GM19193 (cell line): ENCODE results near the gene RPS24.

Experiments
- POLR2A ChIP-seq: IDR thresholded peaks from 4 replicates; pipeline ENCODE4 v1.6.1; 2011; ENCODE audit not compliant: insufficient read depth, insufficient read length; ENCODE audit errors: extremely low read depth

RPS24 gene

DNA sequence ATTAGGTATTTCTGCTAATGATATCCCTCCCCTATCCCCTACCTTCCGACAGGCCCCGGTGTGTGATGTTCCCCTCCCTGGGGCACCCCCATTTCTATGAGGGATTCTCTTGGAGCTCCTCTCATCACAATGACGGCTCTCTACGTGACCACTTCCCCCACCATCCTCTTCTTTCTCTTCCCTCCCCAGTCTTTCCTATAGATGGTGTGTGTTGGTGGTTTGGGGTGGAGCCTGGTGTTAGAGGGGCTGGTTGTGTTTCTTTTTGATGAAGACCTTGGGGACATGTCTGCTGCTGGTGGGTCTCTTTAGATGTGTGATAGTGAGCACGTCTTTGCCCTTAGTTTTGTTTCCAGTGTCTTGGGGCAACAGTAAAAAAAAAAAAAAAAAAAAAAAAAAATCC is 28.6 kb downstream of the RPS24 start:
- TF ChIP-seq POLR2A = no peak

DNA sequence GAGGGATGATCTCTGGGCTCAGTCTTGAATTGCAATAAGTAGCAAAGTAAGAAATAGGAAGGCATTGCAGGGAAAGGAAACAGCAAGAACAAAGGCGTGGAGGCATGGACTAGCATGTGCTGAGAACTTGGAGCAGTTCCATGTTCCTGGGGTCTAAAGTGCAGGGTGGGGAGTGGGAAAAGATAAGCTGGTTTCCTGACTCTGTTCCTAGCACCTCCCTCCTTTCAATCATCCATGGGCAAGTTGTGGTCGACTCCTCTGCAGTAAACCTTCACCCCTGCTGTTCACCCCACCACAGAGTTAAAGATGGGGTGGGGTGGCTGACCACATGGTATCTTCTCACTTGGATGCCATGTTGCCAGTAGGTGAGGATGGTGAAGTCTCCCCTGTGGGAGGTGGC is 29.6 kb downstream of the RPS24 start:
- TF ChIP-seq POLR2A = no peak

DNA sequence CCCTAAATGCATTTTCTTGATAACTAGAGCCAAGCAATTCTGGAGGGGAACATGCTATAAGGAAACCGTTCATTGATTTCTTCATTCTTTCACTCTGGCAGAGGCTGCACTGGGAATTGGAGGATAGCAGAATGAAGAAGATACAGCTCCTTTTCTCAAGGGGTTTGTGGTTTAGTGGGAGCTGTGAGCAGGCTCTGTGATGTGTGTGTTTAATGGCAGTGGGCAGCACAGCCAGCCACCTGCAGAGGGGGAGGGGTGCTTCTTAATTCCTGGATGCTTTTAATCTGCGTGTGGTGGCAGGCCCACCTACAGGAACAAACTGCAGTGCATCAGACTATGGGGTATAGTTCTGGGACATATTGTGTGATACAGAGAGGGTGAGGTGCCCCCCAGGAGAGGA is 31.9 kb downstream of the RPS24 start:
- TF ChIP-seq POLR2A = no peak

DNA sequence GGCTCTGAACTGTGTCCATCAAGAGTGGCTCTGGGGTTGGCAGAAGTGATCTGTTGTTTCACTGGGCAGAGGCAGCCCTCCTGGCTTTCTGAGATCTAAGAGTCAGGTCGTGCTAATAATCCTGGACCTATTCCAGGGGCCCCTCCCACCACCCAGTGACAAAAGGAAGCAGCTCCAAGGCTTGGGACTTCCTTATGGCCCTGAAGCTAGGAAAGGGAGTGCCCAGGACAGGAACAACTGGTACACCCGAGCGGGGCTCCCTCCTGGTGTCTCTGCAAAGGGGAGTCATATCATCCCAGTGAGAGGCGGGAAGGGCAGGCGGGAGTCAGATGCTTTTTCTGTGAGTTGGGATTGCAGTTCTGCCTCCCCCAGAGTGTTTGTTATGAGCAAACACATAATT is 32.3 kb downstream of the RPS24 start:
- no peak for TF ChIP-seq POLR2A

GRCh38 chr10:78066728-78067430 is 33.2 kb downstream of the RPS24 start:
- TF ChIP-seq POLR2A = no peak

DNA sequence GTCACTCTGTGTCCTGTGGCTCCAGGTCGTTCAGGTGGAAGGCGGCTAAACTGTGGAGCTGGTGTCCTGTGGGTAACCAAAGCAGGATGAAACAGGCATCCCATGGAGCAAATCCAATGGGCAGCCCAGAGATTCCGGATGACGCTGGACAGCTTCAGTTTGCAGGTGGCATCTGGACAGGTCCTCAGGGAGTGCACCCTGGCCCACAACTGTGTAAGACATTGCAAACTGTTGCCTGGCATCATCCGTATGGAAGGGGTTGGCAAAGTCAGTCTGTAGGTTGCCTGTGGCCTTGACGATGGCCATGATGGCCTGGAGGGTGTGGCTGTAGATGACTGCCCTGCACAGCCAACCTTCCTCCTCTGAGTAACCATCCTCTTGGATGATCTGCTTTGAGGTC is 35.5 kb downstream of the RPS24 start:
- TF ChIP-seq POLR2A = no peak

GRCh38 chr10:78070726-78071125 is 37.1 kb downstream of the RPS24 start:
- TF ChIP-seq POLR2A = no peak

DNA sequence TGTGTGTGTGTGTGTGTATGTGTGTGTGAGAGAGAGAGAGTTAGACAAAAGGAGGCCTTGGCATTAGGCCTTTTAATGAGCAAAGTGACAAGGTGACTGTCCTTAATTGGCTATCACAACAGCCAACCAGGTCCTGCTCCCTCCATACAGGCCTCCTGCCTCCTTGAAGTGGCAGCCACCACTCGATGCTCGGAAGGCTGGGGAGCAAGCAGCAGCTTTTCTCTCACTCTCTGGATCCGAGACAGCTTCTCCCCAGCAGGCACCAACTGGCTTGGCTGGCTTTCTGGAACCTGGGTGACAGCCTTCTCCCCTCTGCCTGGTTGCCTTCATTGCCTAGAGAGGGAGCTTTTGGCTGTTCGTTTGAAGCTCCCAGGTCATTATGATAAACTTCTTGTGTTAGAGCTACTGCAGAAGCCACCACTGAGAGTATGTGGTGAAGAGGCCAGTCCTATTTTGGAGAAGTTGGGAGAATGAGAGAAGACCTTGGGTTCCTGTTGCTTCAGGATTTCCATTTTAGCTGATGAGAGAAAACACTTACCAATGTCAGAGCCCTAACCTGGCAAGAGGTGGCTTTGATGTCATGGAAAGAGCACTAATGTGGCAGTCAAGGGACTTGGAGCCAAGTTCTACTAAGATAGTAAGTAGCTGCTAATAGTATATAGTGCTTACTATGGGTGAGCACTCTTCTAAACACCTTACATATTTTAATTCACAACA is 37.6 kb downstream of the RPS24 start:
- TF ChIP-seq POLR2A = no peak

DNA sequence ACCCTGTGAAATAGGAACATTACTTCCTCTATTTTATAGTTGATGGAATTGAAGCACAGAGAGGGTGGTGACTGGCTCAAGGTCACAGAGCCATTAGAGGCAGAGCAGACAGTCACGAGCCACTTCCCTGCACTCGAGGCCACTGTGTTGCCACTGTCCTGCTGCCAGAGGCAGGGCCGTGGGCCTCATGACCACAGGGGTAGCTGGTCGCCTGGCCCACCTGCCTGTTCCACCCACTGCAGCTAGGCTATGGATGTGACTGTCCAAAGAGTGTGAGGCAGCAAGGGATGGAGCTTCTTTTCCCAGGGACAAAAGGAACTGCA is 38.2 kb downstream of the RPS24 start:
- TF ChIP-seq POLR2A = no peak

- no peak for TF ChIP-seq POLR2A
These were observed 38.8 kb downstream of the RPS24 start for GRCh38 chr10:78072504-78072903.

DNA sequence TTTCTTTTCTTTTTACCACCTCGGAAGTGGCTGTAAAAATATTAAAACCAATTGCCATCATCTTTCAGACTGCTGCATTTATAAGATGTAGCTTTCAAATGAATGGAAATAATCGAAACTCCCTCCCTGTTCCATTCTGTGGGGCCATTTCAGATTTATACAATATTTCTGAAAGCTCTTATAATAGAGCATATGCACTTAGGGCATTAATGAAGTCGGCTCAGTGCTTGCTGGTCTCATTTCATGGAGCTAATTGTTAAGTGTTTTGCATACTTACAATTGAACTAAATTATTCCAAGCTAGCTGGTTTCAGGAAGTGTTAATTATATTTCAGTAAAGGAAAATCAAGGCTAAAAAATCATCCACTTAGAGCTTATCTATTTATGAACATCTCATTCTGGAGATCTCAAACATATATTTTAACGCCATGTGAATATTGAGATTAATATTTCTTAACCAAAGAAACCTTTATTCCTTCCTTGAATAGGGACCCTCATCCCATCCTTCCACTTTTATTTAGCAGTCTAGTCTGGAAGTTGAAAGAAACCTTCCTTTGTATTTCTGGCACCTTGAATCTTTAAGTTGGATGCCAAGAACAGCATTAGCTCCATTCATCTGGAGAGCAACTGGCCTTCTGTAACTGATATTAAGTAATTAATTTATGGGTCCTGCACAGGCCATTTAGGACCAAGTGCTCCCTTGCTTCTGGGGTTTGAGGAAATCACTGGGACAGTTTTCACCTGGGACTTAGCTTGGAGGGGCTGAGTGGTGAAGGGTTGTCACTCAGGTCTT is 45.1 kb downstream of the RPS24 start:
- TF ChIP-seq POLR2A = no peak

GRCh38 chr10:78079411-78079810 is 45.7 kb downstream of the RPS24 start:
- TF ChIP-seq POLR2A = no peak

DNA sequence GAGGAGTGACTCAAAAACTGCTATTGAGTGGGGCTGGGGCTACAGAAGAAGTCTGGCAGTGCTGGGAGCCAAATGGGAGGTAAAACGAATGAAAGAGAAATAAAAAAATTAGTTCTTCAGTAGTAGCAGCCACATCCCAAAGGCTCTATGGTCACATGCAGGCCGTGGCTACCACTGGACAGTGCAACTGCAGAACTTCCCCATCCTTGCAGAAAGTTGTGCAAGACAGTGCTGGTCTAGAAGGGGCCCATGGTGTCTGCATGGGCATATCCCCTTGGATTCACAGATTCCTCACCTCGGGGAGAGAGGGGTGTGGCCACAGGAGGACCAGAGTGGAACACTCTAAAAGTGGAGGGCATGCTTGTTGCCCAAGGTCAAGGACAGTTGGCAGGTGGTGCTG is 47.6 kb downstream of the RPS24 start:
- TF ChIP-seq POLR2A = no peak

DNA sequence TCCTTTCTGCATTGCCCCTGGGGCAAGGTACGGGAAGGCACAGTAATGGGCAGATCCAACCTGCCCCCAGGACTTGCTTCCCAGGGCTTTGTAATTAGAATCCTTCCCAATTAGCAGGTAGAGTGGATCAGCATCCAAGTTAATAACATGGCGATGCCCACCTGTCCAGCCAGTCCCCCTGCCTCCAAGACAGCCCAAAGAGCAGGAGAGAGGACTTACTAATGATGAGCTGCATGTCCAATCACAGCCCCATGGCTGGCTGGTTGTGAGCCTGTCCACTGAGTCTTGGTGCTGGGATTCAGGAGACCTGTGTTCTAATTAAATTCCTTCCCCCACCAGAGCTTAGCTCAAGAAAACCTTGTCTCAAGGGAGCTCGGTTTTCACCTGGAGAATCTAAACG is 49.0 kb downstream of the RPS24 start:
- no peak for TF ChIP-seq POLR2A
